Activated T-cell treated with anti-CD3 and anti-CD28 coated beads for 4 hours (primary cell): ENCODE measurements around the gene ZNF775.

ENCODE experiments used
- DNase-seq: peaks from one replicate; pipeline ENCODE4 v3.0.0-alpha.2; 2020

Gene ZNF775

DNA sequence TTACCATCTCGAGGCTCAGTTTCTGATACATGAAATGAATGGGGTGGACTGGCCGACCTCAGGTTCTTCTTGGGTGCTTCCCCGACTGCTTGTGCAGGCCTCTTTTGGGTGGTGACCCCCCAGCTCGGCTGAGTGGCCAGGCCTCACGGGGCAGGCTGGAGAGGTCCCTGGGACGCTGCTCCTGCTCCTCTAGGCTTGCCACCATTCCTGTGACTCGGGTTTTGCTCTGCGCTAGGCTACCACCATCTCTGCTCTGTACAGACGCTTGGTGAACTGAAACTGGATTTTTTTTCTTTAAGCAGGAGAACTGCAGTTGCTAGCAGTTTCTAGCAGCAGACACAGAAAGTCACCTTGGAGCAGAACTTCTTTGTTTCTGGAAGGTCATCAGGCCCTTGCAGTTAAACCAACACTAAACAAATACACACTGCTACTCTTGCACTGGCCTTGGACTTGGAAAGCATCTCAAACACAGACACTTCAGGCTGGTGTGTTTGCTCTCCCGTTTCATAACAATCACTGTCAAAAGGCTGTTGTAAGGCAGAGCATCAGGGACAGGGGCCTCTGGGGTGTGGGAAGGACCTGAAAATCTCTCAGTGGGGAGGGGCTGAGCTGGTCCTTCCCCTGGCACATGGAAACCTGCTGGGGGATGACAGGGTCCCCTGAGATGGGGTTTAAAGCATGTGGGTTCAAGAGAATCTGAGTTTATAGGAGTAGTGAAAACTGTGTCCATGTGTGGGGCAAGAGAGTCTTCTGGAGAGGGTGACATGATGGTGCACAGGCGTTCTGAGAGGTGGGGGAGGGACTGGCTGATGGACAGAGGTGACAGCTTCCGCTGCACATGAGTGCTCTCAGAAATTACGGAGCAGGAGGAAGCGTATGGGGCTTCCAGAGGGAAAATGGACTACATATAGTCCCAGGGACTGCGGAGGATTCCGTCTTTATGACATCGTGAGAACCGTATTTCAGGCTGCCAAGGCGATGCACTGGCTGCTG, 36.3 kb downstream of the ZNF775 start:
- DNase-seq: no peak

DNA sequence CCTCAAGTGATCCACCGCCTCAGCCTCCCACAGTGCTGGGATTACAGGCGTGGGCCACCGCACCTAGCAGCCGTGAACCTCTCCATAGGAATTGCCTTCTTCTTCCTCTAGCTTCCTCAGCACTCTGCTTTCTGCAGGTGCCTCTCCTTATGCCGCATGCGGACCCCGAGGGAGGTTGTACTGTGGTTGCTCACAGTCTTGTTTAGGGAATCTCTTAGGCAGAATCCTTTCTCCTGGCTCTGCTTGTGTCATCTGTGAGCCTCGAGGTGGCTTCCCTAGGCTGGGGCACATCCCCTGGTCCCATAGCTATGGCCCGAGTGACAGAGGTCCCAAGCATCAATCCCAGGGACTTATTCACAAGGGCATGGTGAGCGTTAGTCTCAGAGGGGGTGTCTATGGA, 38.1 kb downstream of the ZNF775 start:
- no peak for DNase-seq

DNA sequence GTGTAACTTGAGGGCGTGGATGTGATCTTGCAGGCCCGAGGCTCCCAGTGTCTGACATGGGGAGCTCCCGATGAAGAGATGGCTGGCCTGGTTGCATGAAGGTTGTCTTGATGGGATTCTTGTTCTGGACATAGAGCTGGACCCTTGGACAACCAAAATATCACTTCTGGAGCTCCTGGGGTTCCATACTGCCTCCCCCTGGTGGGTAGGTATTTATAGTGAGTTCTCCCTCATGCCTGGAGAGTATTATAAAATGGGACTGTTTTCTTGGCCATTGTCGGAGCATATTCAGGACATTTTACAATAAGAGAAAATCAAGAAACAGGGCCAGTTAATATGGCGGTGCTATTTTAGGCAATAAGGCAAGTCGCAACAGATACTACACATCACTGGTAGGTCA, 38.7 kb downstream of the ZNF775 start:
- no peak for DNase-seq

DNA sequence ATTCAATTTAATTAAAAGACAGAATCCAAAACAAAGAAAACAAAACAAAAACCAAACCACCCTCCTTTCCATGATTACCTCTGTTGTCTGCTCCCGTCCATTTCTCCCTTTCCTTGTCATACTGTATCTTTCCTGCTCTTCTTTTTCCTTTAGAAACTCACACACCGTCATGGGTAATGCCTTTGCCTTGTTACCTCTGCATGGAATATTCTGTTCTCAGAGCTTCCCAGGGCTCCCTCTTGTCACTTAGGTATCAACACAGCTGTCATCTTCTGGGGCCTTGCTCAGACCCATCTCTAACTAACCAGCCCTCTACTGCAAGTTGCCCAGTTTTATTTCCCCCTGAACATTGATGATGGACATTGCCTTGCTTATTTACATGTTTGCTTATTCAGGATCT, 41.1 kb downstream of the ZNF775 start:
- no peak for DNase-seq

DNA sequence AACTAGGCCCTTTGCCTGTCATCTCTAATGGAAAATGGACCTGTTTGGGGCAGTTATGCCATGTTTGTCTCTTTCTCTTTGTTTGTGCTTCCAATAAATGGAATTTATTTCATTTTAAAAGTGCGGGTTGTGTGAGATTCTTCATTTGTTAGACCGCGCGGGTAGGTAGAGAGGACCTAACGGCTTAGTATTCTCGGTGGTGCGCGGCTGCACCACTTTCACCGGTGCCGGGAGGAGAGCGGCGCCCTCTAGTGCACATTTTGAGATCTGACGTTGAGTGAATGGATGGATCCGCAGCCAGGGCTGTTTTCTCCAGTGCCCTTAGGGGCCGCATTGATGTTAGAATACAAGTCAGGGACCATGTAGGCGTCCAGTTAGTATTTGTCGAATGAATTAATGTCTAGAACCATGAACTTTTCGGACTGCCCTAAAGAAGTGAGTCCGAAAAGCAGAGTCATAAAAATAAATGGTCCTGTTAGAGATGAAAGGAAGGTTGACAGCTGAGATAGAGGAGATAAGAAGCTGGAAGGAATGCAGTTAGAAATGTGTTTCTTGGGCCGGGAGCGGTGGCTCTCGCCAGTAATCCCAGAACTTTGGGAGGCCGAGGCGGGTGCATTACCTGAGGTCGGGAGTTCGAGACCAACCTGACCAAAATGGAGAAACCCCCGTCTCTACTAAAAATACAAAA, 42.0 kb downstream of the ZNF775 start:
- DNase-seq: peak; percentile 84

DNA sequence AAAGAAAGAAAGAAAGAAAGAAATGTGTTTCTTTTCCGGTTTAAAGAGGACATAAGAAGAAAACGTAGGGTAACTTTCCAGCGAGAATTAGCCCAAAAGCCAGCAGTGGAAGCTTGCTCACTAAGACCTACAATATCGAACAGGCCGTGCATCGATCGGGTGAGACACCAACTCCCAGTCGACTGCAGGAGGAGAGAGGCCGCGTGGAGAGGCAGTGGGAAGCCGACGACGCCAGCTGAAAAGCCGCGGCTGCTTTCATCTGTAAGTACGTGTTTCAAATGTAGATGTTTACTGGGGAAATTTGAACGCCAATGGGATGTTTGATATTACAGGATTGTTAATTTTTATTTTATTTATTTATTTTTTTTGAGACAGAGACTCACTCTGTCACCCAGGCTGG, 42.7 kb downstream of the ZNF775 start:
- DNase-seq: no peak

DNA sequence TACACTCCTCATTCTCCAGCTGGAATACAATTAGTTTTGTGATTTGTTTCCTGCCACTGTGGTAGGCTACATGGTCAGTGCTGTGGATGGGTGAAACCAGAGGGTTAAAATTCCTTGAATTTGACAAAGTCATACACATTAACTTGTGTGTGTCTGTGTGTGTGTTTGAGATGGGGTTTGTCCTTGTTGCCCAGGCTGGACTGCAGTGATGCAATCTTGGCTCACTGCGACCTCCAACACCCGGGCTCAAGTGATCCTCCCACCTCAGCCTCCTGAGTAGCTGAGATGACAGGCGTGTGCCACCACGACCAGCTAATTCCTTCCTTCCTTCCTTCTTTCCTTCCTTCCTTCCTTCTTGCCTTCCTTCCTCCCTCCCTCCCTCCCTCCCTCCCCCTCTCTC, 46.5 kb downstream of the ZNF775 start:
- DNase-seq: no peak

DNA sequence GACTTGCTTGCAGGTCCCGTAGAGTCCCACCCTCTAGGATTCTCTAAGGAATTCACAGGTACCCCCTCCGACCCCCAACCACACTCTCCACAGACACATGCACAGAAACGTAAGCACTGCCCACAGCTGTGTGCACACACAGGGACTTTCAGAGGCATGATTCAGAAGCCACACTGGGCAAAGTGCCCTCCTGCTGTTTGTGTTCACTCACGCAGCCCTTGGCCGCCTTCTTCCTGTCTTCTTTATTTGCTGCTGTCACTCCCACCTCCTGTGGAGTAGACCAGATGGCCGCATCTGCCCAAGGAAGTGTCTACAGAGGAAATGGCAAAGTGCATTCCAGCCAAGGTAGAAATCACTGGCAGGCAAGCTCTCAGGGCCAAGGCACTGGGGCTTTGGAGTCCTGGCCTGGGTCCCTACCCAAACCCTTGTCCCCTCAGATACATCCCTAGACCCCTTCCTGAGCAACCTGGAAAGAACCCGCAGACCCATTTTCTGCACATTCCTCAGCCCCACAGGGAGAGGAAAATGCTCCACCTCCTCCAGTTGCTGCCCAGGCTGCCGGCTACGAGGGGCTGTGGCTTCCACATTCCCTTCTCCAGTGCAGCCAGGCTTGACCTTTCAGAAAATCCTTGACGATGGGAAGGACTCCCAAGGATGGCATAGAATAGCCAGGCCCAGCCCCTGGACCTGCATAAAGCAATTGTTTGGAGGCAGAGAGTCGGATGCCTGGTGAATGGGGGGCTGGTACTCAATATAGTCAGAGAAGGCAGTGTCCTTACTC, 49.7 kb downstream of the ZNF775 start:
- no peak for DNase-seq

DNA sequence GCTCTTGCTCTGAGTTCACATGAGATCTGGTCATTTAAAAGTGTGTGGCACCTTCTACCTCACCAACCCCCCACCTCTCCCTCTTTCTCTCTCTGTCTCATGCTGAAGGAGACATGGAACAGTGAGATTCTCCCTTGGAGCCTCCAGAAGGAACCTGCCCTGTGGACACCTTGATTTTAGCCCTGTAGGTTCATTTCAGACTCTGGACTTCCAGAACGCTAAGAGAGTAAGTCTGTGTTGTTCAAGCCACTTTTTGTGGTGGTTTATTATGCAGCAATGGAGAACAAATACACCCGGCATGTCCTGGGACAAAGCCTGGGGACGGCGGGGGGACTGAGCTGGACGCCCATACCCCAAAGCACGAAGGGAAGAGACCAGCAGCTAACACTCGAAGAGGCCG, 50.6 kb downstream of the ZNF775 start:
- DNase-seq: no peak

DNA sequence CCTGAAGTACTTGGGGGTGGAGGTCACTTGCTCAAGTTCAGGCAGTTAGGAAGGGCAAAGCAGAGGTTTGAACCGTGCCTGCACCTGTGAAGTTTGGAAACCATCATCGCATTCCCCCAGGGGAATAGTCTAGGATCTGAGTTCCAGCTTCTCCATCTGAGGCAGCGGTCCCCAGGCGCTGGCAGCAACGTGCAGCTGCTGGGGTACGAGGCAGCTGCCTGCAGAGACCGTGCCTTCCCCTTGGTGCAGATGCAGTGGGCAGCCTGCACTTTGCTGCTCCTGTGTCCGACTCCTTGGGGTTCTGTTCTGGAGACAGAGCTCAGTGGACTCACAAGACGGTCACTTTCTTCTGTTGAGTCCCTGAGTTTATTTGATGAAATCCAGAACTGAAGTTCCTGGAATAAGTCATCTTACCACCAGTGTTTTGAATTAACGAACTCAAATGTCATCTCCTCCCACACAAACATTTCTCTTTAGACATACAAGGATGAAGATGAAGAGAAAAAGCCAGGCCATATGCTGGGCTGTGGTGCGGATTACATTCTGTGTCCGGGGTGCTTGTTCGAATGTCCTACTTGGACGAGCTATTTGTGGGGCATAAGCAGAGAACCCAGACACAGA, 51.4 kb downstream of the ZNF775 start:
- no peak for DNase-seq

DNA sequence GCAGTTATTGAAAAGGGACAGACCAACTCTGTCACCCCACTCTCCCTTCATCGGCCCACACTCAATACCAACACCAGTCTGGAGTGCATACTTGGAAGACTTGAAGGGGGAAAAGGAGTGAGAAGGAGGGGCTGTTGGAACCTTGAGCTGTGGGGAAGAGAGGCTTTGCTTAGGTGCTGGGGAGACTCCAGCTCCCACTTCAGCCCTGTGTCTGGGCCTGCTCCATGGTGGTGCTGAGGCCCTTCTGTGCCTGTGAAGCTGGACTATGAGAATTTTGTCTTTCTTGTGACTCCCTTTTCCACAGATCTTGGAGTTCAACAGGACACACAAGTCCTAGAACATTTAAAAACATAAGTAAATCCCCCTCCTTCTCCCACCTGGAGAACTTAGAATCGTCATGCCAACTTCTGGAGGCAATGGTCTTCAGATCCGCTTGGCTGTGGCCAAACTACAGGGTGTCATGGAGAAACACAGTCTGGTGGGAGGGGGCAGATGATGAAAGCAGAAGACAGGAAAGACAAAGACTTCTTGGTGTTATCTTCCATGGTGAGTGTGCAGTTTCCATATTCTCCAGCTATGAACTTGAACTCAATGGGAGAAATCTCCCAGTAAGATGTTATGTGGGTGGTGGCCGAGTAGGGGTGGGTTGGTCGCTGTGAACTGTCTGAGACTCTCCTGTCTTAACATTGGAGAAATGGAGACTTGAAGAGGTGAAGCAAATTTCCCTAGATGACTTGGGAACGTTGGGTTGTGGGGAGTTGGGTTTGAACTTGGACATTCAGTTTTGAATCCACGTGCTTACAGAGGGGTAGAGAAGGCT, 52.9 kb downstream of the ZNF775 start:
- no peak for DNase-seq

DNA sequence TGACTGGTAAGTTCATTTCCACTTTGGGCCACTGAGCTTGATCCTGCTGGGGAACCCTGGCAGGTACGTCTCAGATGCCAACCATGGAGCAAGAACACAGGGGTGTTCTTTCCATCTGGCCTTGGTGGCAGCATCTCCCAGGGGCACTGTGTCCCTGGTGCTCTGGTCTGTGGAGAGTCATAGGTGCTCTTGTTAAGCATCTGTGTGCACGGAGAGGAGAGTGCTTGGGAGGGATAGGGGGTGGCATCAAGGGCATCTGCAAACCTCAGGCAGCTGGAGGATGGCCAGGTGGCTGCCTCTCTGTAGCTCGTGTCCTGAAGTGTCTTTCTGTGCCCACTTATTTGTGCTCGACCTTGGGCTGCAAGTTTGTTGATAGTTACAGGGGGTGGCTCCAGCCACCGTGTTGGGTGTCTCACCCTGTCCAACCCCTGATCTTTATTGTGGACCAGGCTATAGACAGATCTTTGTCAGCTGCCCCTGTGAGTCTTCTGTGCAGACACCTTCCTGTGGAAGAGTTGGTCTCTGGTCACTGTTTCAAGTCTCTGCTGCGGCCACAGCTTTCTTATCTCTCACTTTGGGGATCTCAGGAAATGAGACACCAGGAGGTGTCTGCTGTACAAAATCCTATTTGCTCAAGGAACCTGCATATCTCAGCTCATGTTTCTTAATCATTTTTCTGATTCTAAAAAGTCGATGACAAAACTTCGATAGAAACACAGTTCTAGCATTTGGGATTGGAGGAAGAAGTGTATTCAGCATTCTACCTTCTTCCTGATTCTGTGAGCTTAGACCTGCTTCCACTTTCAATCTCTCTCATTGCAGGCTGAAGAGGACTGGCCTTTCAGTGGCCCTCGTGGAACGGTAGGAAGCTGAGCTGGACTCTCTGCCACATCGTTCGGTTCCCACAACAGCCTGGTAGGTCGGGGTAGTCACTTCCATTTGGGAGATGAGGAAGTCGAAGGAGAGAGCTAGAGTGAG, 54.1 kb downstream of the ZNF775 start:
- DNase-seq: no peak

DNA sequence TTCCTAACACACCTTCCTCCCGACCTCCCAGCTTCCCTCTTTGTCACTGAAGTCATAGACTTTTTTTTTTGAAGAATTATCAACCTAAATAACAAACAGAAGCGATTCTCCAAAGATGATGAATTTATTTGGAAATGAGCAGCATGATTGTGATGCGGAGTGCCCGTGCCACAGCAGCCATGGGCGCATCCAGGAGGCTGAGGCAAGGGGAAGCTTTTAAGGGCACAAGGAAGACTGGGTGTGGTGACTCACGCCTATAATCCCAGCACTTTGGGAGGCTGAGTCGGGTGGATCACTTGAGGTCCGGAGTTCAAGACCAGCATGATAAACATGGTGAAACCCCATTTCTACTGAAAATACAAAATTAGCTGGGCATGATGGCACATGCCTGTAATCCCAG, 55.1 kb downstream of the ZNF775 start:
- DNase-seq: no peak

DNA sequence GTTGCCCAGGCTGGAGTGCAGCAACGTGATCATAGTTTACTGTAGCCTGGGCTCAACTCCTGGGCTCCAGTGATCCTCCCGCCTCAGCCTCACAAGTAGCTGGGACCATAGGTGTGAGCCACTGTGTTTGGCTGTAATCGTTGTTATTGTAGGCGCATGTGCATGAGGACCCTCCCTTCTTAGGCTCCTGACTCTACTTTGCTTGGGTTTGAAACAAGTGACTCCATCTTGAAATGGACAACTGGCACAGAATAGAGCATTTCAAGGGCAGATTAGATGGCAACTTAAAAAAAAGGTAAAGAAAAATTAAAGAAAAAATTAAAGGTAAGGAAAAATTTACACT, 55.9 kb downstream of the ZNF775 start:
- no peak for DNase-seq

DNA sequence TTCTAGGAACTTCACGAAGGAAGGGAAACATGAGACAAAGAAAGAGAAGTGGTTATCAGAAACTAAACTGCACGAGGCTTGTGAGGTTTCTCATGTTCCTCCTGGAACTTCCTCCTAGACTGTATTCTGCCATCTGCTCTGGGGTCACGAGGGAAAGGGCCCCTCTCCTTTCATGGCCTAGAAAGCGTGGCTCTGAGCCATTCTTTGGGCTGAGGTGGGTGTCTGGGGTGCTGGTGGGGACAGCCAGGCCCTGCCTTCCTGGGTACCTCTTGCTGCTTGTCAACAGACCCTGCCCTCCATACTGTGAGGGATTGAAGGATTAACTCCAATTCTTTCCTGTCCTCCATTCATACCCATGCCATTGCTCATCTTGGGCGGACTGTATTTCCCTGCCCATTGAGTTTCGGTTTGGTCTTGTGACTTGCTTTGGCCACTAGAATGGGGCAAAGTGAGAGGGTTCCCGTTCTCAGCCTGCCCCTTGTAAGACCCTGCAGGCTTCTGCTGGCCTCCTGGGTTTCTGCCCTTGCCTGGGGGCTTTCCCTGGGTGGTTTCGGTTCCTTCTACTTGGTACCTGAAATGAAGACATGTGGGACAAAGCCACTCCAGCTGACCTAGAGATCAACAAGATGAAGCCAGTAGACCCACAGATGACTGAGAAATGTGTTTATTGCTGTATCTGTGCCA, 56.4 kb downstream of the ZNF775 start:
- no peak for DNase-seq

DNA sequence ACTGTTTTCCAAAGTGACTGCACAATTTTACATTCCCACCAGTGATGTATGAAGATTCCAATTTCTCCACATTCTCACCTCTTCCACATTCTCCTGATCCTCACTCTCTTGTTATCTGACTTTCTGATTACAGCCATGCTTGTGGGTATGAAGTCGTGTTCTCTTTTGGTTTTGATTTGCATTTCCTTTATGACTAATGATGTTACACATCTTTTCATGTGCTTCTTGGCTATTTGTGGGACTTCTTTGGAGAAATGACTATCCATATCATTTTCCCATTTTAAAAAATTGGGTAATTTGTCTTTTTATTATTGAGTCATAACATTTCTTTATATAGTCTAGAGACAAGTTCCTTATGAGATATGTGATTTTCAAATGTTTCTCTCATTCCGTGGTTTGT, 60.8 kb downstream of the ZNF775 start:
- DNase-seq: no peak

DNA sequence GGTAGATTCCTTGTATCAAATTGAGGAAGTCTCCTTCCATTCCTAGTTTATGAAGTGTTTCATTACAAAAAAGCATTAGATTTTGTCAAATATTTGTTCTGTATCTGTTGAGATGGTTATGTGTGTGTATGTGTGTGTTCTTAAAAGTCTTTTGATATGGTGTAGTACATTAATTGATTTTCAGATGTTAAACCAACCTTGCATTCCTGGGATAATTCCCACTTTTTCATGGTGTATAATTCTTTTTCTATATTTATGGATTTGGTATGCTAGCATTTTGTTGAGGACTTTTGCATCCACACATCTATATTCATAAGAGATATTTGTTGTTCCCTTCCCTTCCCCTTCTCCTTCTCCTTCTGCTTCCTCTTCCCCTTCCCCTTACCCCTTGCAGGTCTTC, 62.4 kb downstream of the ZNF775 start:
- no peak for DNase-seq

DNA sequence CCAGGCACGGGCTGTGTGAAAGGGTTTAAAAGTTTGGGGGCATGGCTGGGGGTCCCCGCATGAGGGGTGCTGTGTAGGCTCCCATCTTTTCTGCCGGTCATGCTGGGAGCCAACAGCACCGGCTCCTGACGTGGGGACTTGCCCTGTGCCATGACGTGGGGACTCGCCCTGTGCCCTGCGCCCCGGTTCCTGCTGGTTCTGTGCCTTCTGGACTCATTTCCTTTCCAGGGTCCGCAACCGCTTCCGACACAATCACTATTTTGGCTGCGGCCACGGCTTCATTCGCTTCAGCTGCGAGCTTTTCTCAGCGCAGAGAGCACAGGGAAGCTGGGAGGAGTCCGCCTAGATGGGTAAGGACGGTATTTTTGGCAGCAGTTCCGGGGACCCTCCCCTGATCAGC, 63.7 kb downstream of the ZNF775 start:
- no peak for DNase-seq

DNA sequence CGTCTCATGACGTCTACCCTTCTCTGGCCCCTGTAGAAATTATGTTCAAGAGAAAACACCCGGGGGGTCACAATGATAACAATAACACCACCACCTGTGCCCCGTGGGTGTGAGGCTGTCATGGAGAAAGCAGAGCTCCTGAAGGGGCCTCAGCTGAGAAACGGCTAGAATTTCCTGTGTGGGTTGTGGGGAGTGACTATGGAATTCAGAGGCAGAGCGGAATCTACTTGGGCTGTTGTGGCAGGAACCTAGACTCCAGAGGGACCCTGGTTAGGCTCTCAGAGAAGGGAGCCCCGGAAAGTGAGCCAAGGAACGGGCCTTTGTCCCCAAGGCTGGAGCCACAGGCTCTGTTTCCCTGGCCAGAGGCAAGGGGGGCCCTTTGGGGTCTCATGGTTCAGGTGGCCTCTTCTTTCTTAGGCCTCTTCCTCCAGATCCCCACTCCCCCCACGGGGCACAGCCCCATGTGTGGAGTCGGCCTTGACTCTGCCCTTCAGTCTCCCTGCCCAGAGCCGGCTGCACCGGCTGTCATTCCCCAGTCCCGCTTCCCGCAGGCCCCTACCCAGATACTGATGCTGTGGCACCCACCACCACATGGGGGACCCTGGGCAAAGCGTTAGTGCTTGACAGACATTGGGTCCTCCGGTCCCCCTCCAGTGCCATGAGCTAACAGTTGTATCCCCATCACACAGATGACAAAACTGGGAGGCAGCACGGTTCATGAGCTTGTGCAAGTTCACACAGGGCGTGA, 64.8 kb downstream of the ZNF775 start:
- no peak for DNase-seq
